22Rv1 (cell line): Measurements from ENCODE around the gene KDM5A.
"Not testable (repeated sequence)": the region's sequence is repeated elsewhere in the genome, so short reads cannot be mapped to it uniquely, and the experiment has no call there.

Source experiments
- H3K27ac ChIP-seq: fragments of 450-650 bp; 2 replicates; pipeline ENCODE4 v1.5.1; 2017
- CTCF ChIP-seq: fragments of 450-650 bp; IDR thresholded peaks from 2 replicates; pipeline ENCODE4 v1.5.1; 2017; ENCODE audit warnings: mild to moderate bottlenecking
- ZFX ChIP-seq: fragments of 450-650 bp; IDR thresholded peaks from 2 replicates; pipeline ENCODE4 v1.6.1; 2017; ENCODE audit warnings: antibody characterized with exemption, borderline replicate concordance

Gene KDM5A

GRCh38 chr12:359091-359490, 30.0 kb downstream of the KDM5A start:
- TF ChIP-seq CTCF, result no peak
- no peak for TF ChIP-seq ZFX
- no peak overlapping the region for H3K27ac ChIP-seq

GRCh38 chr12:356276-356988, 32.7 kb downstream of the KDM5A start:
- no peak for TF ChIP-seq CTCF
- no peak for TF ChIP-seq ZFX
- H3K27ac ChIP-seq, result no peak overlapping the region

GRCh38 chr12:351197-351596, 37.9 kb downstream of the KDM5A start:
- not testable (repeated sequence) for H3K27ac ChIP-seq

- H3K27ac ChIP-seq, result not testable (repeated sequence)
Measured at GRCh38 chr12:349625-350024, 39.5 kb downstream of the KDM5A start.

GRCh38 chr12:343036-343435, 46.1 kb downstream of the KDM5A start:
- H3K27ac ChIP-seq, result not testable (repeated sequence)

GRCh38 chr12:337039-337438, 52.1 kb downstream of the KDM5A start:
- TF ChIP-seq CTCF, result no peak
- H3K27ac ChIP-seq, result no peak overlapping the region

- TF ChIP-seq ZFX, result no peak
- TF ChIP-seq CTCF, result no peak
- H3K27ac ChIP-seq, result no peak overlapping the region
Measured at GRCh38 chr12:334125-334524, 55.0 kb downstream of the KDM5A start.

GRCh38 chr12:332581-333205, 56.4 kb downstream of the KDM5A start:
- H3K27ac ChIP-seq, result no peak overlapping the region
- TF ChIP-seq ZFX (no peak), CTCF (no peak)

GRCh38 chr12:331287-331686, 57.8 kb downstream of the KDM5A start:
- TF ChIP-seq CTCF (no peak), ZFX (no peak)
- H3K27ac ChIP-seq, result no peak overlapping the region
